ENCODE results near the gene DHRS7C.

The DHRS7C gene

GRCh38 chr17:9817086-9817485 lies 25.7 kb upstream of the DHRS7C start:
- H3K9me3 Mint-ChIP-seq = no peaks in the 10 kb centered on the region
- no peak overlapping the region for H3K27ac Mint-ChIP-seq
- no peaks in the 10 kb centered on the region for H3K4me1 Mint-ChIP-seq
- H3K27me3 Mint-ChIP-seq = peaks cover 2% of the 10 kb centered on the region
- H3K36me3 Mint-ChIP-seq (ENCODE audit: low read depth) = no peaks in the 10 kb centered on the region
- ATAC-seq (no peak), DNase-seq (no peak)
- H3K4me3 Mint-ChIP-seq = no peak overlapping the region

- H3K36me3 Mint-ChIP-seq (ENCODE audit: low read depth) = no peaks in the 10 kb centered on the region
- no peaks in the 10 kb centered on the region for H3K9me3 Mint-ChIP-seq
- H3K4me3 Mint-ChIP-seq = no peak overlapping the region
- no peak for DNase-seq
- H3K4me1 Mint-ChIP-seq = no peaks in the 10 kb centered on the region
- no peak for ATAC-seq
- H3K27ac Mint-ChIP-seq = no peak overlapping the region
- peaks cover 2% of the 10 kb centered on the region for H3K27me3 Mint-ChIP-seq
These were observed 25.1 kb upstream of the DHRS7C start for GRCh38 chr17:9816472-9816871.

GRCh38 chr17:9814337-9814945 lies 23.0 kb upstream of the DHRS7C start:
- Mint-ChIP-seq H3K27ac (no peak overlapping the region), H3K9me3 (no peaks in the 10 kb centered on the region), H3K4me1 (no peaks in the 10 kb centered on the region), H3K36me3 (ENCODE audit: low read depth) (no peaks in the 10 kb centered on the region), H3K27me3 (peaks cover 2% of the 10 kb centered on the region), H3K4me3 (no peak overlapping the region)
- DNase-seq (no peak), ATAC-seq (no peak)

- Mint-ChIP-seq H3K9me3 (no peaks in the 10 kb centered on the region), H3K4me1 (no peaks in the 10 kb centered on the region), H3K27ac (no peak overlapping the region), H3K36me3 (ENCODE audit: low read depth) (no peaks in the 10 kb centered on the region), H3K4me3 (no peak overlapping the region), H3K27me3 (peaks cover 3% of the 10 kb centered on the region)
- DNase-seq = no peak
- no peak for ATAC-seq
These were observed 21.8 kb upstream of the DHRS7C start for GRCh38 chr17:9813166-9813565.

- Mint-ChIP-seq H3K4me3 (no peak overlapping the region), H3K27me3 (peaks cover 3% of the 10 kb centered on the region), H3K4me1 (no peaks in the 10 kb centered on the region), H3K36me3 (ENCODE audit: low read depth) (no peaks in the 10 kb centered on the region), H3K27ac (no peak overlapping the region), H3K9me3 (no peaks in the 10 kb centered on the region)
- no peak for ATAC-seq
- DNase-seq = no peak
These were observed 20.1 kb upstream of the DHRS7C start for GRCh38 chr17:9811537-9811936.

GRCh38 chr17:9811086-9811485 lies 19.7 kb upstream of the DHRS7C start:
- ATAC-seq = no peak
- no peak for DNase-seq
- Mint-ChIP-seq H3K27me3 (peaks cover 3% of the 10 kb centered on the region), H3K4me1 (no peaks in the 10 kb centered on the region), H3K36me3 (ENCODE audit: low read depth) (no peaks in the 10 kb centered on the region), H3K9me3 (no peaks in the 10 kb centered on the region), H3K27ac (no peak overlapping the region), H3K4me3 (no peak overlapping the region)

GRCh38 chr17:9810100-9810949 lies 18.9 kb upstream of the DHRS7C start:
- Mint-ChIP-seq H3K27me3 (peaks cover 3% of the 10 kb centered on the region), H3K36me3 (ENCODE audit: low read depth) (no peaks in the 10 kb centered on the region), H3K9me3 (no peaks in the 10 kb centered on the region), H3K4me3 (no peak overlapping the region), H3K27ac (no peak overlapping the region), H3K4me1 (no peaks in the 10 kb centered on the region)
- ATAC-seq (no peak), DNase-seq (no peak)

GRCh38 chr17:9809409-9809808 lies 18.0 kb upstream of the DHRS7C start:
- Mint-ChIP-seq H3K9me3 (no peaks in the 10 kb centered on the region), H3K4me3 (no peak overlapping the region), H3K27me3 (peaks cover 3% of the 10 kb centered on the region), H3K36me3 (ENCODE audit: low read depth) (no peaks in the 10 kb centered on the region), H3K4me1 (no peaks in the 10 kb centered on the region), H3K27ac (no peak overlapping the region)
- ATAC-seq (no peak), DNase-seq (no peak)

- DNase-seq = no peak
- H3K9me3 Mint-ChIP-seq = no peaks in the 10 kb centered on the region
- no peaks in the 10 kb centered on the region for H3K36me3 Mint-ChIP-seq (ENCODE audit: low read depth)
- peaks cover 7% of the 10 kb centered on the region for H3K27me3 Mint-ChIP-seq
- H3K27ac Mint-ChIP-seq = no peak overlapping the region
- no peak for ATAC-seq
- no peak overlapping the region for H3K4me3 Mint-ChIP-seq
- H3K4me1 Mint-ChIP-seq = no peaks in the 10 kb centered on the region
These were observed 15.3 kb upstream of the DHRS7C start for GRCh38 chr17:9806699-9807098.

- no peak for DNase-seq
- Mint-ChIP-seq H3K9me3 (no peaks in the 10 kb centered on the region), H3K4me1 (no peaks in the 10 kb centered on the region), H3K27ac (no peak overlapping the region), H3K27me3 (peaks cover 13% of the 10 kb centered on the region), H3K36me3 (ENCODE audit: low read depth) (no peaks in the 10 kb centered on the region), H3K4me3 (no peak overlapping the region)
- ATAC-seq = no peak
These were observed 14.4 kb upstream of the DHRS7C start for GRCh38 chr17:9805769-9806168.

GRCh38 chr17:9802697-9803096 lies 11.3 kb upstream of the DHRS7C start:
- H3K27ac Mint-ChIP-seq = no peak overlapping the region

GRCh38 chr17:9802294-9802693 lies 10.9 kb upstream of the DHRS7C start:
- Mint-ChIP-seq H3K9me3 (no peaks in the 10 kb centered on the region), H3K4me3 (no peak overlapping the region), H3K27me3 (peaks cover 22% of the 10 kb centered on the region), H3K4me1 (no peaks in the 10 kb centered on the region), H3K27ac (no peak overlapping the region), H3K36me3 (ENCODE audit: low read depth) (no peaks in the 10 kb centered on the region)
- DNase-seq (no peak), ATAC-seq (no peak)

More at GRCh38 chr17:9802697-9803096, 11.3 kb upstream of the DHRS7C start:
- no peaks in the 10 kb centered on the region for H3K36me3 Mint-ChIP-seq (ENCODE audit: low read depth)
- H3K4me3 Mint-ChIP-seq = no peak overlapping the region
- peaks cover 20% of the 10 kb centered on the region for H3K27me3 Mint-ChIP-seq
- H3K9me3 Mint-ChIP-seq = no peaks in the 10 kb centered on the region
- DNase-seq = no peak
- H3K4me1 Mint-ChIP-seq = no peaks in the 10 kb centered on the region
- ATAC-seq = no peak

- no peak for DNase-seq
- H3K27me3 Mint-ChIP-seq = peaks cover 22% of the 10 kb centered on the region
- no peak for ATAC-seq
These were observed 10.1 kb upstream of the DHRS7C start for GRCh38 chr17:9801505-9801904.

GRCh38 chr17:9798724-9799123 lies 7.3 kb upstream of the DHRS7C start:
- H3K27me3 Mint-ChIP-seq = peaks cover 22% of the 10 kb centered on the region
- H3K9me3 Mint-ChIP-seq = no peaks in the 10 kb centered on the region
- no peak overlapping the region for H3K27ac Mint-ChIP-seq
- no peak for ATAC-seq
- no peaks in the 10 kb centered on the region for H3K4me1 Mint-ChIP-seq
- H3K36me3 Mint-ChIP-seq (ENCODE audit: low read depth) = no peaks in the 10 kb centered on the region
- no peak for DNase-seq
- H3K4me3 Mint-ChIP-seq = no peak overlapping the region

More at GRCh38 chr17:9801505-9801904, 10.1 kb upstream of the DHRS7C start:
- Mint-ChIP-seq H3K36me3 (ENCODE audit: low read depth) (no peaks in the 10 kb centered on the region), H3K4me1 (no peaks in the 10 kb centered on the region), H3K9me3 (no peaks in the 10 kb centered on the region), H3K4me3 (no peak overlapping the region), H3K27ac (no peak overlapping the region)

GRCh38 chr17:9798008-9798407 lies 6.6 kb upstream of the DHRS7C start:
- DNase-seq (no peak), ATAC-seq (no peak)
- H3K36me3 Mint-ChIP-seq (ENCODE audit: low read depth) = no peaks in the 10 kb centered on the region
- no peaks in the 10 kb centered on the region for H3K4me1 Mint-ChIP-seq
- no peak overlapping the region for H3K27ac Mint-ChIP-seq
- H3K9me3 Mint-ChIP-seq = no peaks in the 10 kb centered on the region
- H3K4me3 Mint-ChIP-seq = no peak overlapping the region
- H3K27me3 Mint-ChIP-seq = peaks cover 22% of the 10 kb centered on the region

All from activated naive CD8-positive, alpha-beta T cell treated with anti-CD3 and anti-CD28 coated beads, Interleukin-2, amount 50 U/mL, for 24 hours (primary cell).